ENCODE data around the gene TRIM17. TPM values are rescaled to one million over a fixed set of nuclear protein-coding genes. Genes with fewer than 3 reads are reported as not detected.

TRIM17 gene
- total RNA-seq, 1 experiment from 2014 or later, result 0.54 TPM

DNA sequence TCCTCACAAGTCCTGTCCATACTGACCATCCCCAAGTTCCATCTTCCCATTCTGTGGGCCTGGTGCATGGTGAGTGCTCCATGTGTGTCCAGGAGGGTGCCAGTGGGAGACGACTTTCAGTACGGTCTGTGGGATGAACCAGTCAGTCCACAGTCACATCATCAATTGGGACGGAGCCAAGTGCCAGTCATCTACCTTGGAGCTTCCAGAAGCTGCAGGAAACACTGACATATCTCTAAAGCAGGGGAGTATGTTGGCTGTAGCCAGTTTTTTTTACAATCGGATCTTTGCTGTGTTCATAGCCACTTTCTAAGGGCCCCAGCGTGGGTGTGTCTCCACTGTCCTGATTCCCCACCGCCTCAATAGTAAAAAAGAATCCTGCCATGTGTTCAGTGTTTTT, 13.6 kb upstream of the TRIM17 start:
- TF ChIP-seq, protein P1, sequence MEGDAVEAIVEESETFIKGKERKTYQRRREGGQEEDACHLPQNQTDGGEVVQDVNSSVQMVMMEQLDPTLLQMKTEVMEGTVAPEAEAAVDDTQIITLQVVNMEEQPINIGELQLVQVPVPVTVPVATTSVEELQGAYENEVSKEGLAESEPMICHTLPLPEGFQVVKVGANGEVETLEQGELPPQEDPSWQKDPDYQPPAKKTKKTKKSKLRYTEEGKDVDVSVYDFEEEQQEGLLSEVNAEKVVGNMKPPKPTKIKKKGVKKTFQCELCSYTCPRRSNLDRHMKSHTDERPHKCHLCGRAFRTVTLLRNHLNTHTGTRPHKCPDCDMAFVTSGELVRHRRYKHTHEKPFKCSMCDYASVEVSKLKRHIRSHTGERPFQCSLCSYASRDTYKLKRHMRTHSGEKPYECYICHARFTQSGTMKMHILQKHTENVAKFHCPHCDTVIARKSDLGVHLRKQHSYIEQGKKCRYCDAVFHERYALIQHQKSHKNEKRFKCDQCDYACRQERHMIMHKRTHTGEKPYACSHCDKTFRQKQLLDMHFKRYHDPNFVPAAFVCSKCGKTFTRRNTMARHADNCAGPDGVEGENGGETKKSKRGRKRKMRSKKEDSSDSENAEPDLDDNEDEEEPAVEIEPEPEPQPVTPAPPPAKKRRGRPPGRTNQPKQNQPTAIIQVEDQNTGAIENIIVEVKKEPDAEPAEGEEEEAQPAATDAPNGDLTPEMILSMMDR (conservative IDR thresholded peaks at IDR 0.05; ENCODE audit: low read depth, low read length), result no peak
- TF ChIP-seq EZH2 (IDR thresholded peaks at IDR 0.05; ENCODE audit: borderline replicate concordance, low read depth, low read length, poor library complexity, severe bottlenecking), result no peak
- no peaks in the 10 kb centered on the region for H3K9me3 ChIP-seq (ENCODE audit: low read depth, low read length, poor library complexity, severe bottlenecking)
- CTCF ChIA-PET, result no interaction called here
- intact Hi-C loops (cut with micrococcal nuclease; ENCODE audit: unreplicated experiment), result no loop called here
- H3K4me1 ChIP-seq (ENCODE audit: insufficient read depth, low read length, poor library complexity, severe bottlenecking), result no peaks in the 10 kb centered on the region
- no peaks in the 10 kb centered on the region for H3K36me3 ChIP-seq (ENCODE audit: insufficient read depth, low read length, poor library complexity, severe bottlenecking)
- no peak for DNase-seq (ENCODE audit: low spot score)
- POLR2A ChIA-PET (ENCODE audit: low non-redundant PET), result no interaction called here
- peaks cover 5% of the 10 kb centered on the region for H3K27me3 ChIP-seq (replicated peaks; ENCODE audit: insufficient read depth, low read depth, low read length, poor library complexity)
- no peak overlapping the region for H3K27ac ChIP-seq (ENCODE audit: low read depth, low read length, poor library complexity, severe bottlenecking)
- H3K4me3 ChIP-seq (ENCODE audit: low read depth, low read length, poor library complexity, severe bottlenecking), result no peak overlapping the region
- BruUV-seq (replicated peaks), result no TSS peak

DNA sequence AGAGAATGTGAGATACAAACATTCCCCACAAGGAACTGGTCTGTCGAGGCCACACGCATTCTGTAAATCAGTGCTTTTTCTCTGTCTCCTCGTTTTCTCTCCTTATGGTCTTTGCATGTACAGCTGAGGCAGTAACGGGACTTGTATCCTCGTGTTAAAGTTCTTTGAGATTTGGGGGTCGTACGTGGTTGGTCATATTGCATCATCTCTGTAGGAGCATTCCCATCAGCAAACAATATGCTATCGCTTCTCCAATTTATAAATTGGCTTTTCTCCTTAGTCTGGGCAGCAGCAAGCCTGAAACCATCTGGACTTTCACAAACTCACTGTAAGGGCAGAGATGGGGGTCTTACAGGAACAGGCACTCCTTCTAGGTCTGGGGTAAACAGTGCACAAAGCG, 13.0 kb upstream of the TRIM17 start:
- intact Hi-C loops (cut with micrococcal nuclease; ENCODE audit: unreplicated experiment), result no loop called here
- Histone ChIP-seq H3K27ac (ENCODE audit: low read depth, low read length, poor library complexity, severe bottlenecking) (no peak overlapping the region), H3K9me3 (ENCODE audit: low read depth, low read length, poor library complexity, severe bottlenecking) (no peaks in the 10 kb centered on the region), H3K4me3 (ENCODE audit: low read depth, low read length, poor library complexity, severe bottlenecking) (no peak overlapping the region), H3K27me3 (replicated peaks; ENCODE audit: insufficient read depth, low read depth, low read length, poor library complexity) (no peaks in the 10 kb centered on the region), H3K4me1 (ENCODE audit: insufficient read depth, low read length, poor library complexity, severe bottlenecking) (no peaks in the 10 kb centered on the region), H3K36me3 (ENCODE audit: insufficient read depth, low read length, poor library complexity, severe bottlenecking) (no peaks in the 10 kb centered on the region)
- BruUV-seq (replicated peaks), result no TSS peak
- ChIA-PET CTCF (no interaction called here), POLR2A (ENCODE audit: low non-redundant PET) (no interaction called here)
- TF ChIP-seq, protein P1 (conservative IDR thresholded peaks at IDR 0.05; ENCODE audit: low read depth, low read length), result no peak
- TF ChIP-seq EZH2 (IDR thresholded peaks at IDR 0.05; ENCODE audit: borderline replicate concordance, low read depth, low read length, poor library complexity, severe bottlenecking), result no peak
- DNase-seq (ENCODE audit: low spot score), result no peak

DNA sequence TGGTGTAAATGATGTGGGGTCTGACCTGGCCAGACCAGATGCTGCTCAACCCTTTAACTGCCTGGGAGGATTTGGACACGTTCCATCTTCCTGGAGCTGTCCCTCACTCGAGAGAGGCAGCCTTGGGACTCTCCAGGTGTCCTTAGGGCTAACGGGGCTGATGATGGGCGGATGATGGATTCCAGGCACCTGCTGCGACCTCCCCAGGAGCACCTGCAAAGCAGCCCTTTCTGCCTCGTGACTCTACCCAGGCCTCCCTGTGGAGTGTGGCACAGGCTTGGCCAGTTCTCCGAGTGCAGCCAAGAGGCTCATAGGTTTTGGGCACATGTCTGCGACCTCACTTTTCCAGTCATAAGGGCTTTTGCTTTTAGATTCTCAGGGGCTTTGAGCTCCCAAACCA, 12.3 kb upstream of the TRIM17 start:
- ChIA-PET CTCF (no interaction called here), POLR2A (ENCODE audit: low non-redundant PET) (no interaction called here)

More for the DNA sequence above, 12.3 kb upstream of the TRIM17 start:
- no peaks in the 10 kb centered on the region for H3K9me3 ChIP-seq (ENCODE audit: low read depth, low read length, poor library complexity, severe bottlenecking)
- TF ChIP-seq, protein P1 (conservative IDR thresholded peaks at IDR 0.05; ENCODE audit: low read depth, low read length), result no peak
- no peak for TF ChIP-seq EZH2 (IDR thresholded peaks at IDR 0.05; ENCODE audit: borderline replicate concordance, low read depth, low read length, poor library complexity, severe bottlenecking)
- no TSS peak for BruUV-seq (replicated peaks)
- H3K36me3 ChIP-seq (ENCODE audit: insufficient read depth, low read length, poor library complexity, severe bottlenecking), result no peaks in the 10 kb centered on the region
- H3K4me1 ChIP-seq (ENCODE audit: insufficient read depth, low read length, poor library complexity, severe bottlenecking), result no peaks in the 10 kb centered on the region
- intact Hi-C loops (cut with micrococcal nuclease; ENCODE audit: unreplicated experiment), result no loop called here
- H3K4me3 ChIP-seq (ENCODE audit: low read depth, low read length, poor library complexity, severe bottlenecking), result no peak overlapping the region
- no peaks in the 10 kb centered on the region for H3K27me3 ChIP-seq (replicated peaks; ENCODE audit: insufficient read depth, low read depth, low read length, poor library complexity)
- DNase-seq (ENCODE audit: low spot score), result no peak
- no peak overlapping the region for H3K27ac ChIP-seq (ENCODE audit: low read depth, low read length, poor library complexity, severe bottlenecking)
